AG04449 (cell line): ENCODE measurements around the gene LSG1.
A peak's percentile ranks its signal among the peaks of the same experiment; 100 is the strongest.

Experiments used
- CTCF ChIA-PET: fragments of 350-600 bp; formaldehyde crosslinking; extraction: SDS; loops from one replicate; lab custom pipeline; 2021; ENCODE audit warnings: antibody characterized with exemption; lab: Yijun Ruan, JAX
- POLR2A ChIA-PET: fragments of 400-600, 350-600 bp; formaldehyde crosslinking; extraction: SDS; loops from one replicate; lab custom pipeline; 2020; ENCODE audit warnings: antibody characterized with exemption, inconsistent platforms; lab: Yijun Ruan, JAX
- DNase-seq: peaks from one replicate; pipeline ENCODE4 v3.0.0-alpha.2; 2010; ENCODE audit warnings: low read depth, low spot score
- H3K4me3 ChIP-seq: 2 replicates; pipeline ENCODE4 v1.5.1; 2011; ENCODE audit warnings: low read depth, mild to moderate bottlenecking, control low read depth, low read length
- TF ChIP-seq, protein P1 (sequence below): IDR thresholded peaks from one replicate; pipeline ENCODE4 v1.5.1; 2011; ENCODE audit warnings: mild to moderate bottlenecking, moderate library complexity, low read length, control low read depth, inconsistent platforms; ENCODE audit not compliant: insufficient read depth; ENCODE audit errors: missing control alignments

LSG1 gene

DNA sequence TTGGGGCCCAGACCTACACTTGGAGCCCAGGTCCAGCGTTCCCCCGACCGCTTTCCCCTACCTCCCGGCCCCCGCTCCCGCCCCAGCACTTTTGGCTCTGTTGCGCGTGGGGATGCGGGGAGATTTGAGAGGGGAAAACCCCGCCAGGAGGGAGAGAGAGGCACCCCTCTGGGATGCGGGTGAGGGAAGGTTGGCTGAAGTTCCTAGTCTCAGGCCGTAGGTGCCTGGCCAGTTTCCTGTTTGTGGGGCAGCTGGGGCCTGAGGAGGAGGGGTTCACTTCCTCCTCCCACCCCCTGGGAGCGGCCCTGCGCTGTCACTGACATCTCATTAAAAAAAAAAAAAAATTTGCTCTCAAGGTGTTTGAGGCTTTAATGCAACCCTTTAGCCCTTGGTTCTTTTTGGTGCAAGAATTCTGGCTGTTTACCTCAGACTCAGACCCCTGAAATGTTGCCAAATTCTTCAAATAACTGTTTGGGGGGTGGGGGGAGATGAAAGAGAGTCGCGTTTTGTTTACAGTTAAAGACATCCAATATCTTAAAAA is 16.3 kb upstream of the LSG1 start:
- no peak for DNase-seq
- ChIA-PET CTCF (interaction anchor here (0.6 to 14.2 kb wide), 13 partner anchors 11 to 578 kb away, joined by 3 to 288 read pairs (median 5); partner anchors contain the start of genes LSG1 and XXYLT1), POLR2A (interaction anchor here (1.5 to 3.0 kb wide), 3 partner anchors 517 to 582 kb away, joined by 3 to 29 read pairs (median 26); partner anchors contain the start of gene XXYLT1)
- peak overlapping the region; percentile 70 for H3K4me3 ChIP-seq
- TF ChIP-seq, protein P1, sequence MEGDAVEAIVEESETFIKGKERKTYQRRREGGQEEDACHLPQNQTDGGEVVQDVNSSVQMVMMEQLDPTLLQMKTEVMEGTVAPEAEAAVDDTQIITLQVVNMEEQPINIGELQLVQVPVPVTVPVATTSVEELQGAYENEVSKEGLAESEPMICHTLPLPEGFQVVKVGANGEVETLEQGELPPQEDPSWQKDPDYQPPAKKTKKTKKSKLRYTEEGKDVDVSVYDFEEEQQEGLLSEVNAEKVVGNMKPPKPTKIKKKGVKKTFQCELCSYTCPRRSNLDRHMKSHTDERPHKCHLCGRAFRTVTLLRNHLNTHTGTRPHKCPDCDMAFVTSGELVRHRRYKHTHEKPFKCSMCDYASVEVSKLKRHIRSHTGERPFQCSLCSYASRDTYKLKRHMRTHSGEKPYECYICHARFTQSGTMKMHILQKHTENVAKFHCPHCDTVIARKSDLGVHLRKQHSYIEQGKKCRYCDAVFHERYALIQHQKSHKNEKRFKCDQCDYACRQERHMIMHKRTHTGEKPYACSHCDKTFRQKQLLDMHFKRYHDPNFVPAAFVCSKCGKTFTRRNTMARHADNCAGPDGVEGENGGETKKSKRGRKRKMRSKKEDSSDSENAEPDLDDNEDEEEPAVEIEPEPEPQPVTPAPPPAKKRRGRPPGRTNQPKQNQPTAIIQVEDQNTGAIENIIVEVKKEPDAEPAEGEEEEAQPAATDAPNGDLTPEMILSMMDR, result no peak

DNA sequence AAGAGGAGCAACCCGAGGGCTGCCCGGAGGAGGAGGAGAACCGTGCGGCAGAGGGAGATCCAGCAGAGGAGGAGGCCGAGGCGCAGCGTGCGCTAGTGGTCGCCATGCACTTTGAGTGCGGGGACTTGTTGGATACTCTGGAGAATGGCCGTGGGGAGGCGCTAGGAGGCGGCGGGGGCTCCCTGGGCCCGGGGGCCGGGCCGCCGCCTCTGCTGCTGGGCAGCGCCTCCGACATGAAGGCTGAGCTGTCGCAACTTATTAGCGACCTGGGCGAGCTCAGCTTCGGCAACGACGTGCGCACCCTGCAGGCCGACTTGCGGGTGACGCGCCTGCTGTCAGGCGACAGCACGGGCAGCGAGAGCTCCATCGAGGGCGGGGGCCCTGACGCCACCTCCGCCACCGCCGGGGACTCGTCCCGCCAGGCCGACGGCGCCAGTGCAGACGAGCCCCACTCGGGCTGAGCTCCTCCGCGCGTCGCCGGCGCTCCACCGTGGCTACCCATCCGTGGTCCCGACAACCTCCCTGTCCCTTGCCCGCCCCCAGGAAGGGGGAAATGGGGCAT is 15.7 kb upstream of the LSG1 start:
- no peak for DNase-seq
- CTCF ChIA-PET, result interaction anchor here (0.6 to 14.2 kb wide), 17 partner anchors 10 to 854 kb away, joined by 3 to 288 read pairs (median 4); partner anchors contain the start of genes LSG1 and XXYLT1
- TF ChIP-seq, protein P1, result peak; percentile 50
- POLR2A ChIA-PET, result interaction anchor here (0.6 to 3.0 kb wide), 7 partner anchors 63 to 583 kb away, joined by 3 to 29 read pairs (median 9); partner anchors contain the start of gene XXYLT1
- peak overlapping the region; percentile 70 for H3K4me3 ChIP-seq

DNA sequence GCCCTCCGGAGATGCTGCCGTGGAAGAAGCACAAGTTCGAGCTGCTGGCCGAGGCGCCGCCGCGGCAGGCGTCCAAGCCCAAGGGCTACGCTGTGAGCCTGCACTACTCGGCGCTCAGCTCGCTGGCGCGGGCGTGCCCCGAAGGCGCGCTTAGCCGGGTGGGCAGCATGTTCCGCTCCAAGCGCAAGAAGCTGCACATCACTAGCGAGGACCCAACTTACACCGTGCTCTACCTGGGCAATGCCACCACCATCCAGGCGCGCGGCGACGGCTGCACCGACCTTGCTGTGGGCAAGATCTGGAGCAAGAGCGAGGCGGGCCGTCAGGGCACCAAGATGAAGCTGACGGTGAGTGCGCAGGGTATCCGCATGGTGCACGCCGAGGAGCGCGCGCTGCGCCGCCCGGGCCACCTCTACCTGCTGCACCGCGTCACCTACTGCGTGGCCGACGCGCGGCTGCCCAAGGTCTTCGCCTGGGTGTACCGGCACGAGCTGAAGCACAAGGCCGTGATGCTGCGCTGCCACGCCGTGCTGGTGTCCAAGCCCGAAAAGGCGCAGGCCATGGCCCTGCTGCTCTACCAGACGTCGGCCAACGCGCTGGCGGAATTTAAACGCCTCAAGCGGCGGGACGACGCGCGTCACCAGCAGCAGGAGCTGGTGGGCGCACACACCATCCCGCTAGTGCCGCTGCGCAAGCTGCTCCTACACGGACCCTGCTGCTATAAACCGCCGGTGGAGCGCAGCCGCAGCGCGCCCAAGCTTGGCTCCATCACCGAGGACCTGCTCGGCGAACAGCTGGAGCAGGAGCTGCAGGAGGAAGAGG is 15.0 kb upstream of the LSG1 start:
- CTCF ChIA-PET, result interaction anchor here (0.6 to 14.2 kb wide), 20 partner anchors 10 to 855 kb away, joined by 3 to 288 read pairs (median 4); partner anchors contain the start of genes LSG1 and XXYLT1
- DNase-seq, result no peak
- H3K4me3 ChIP-seq, result peak overlapping the region; percentile 70
- TF ChIP-seq, protein P1, result no peak
- POLR2A ChIA-PET, result interaction anchor here (0.6 to 3.0 kb wide), 22 partner anchors 12 to 835 kb away, joined by 3 to 29 read pairs (median 5); partner anchors contain the start of genes LSG1 and XXYLT1

DNA sequence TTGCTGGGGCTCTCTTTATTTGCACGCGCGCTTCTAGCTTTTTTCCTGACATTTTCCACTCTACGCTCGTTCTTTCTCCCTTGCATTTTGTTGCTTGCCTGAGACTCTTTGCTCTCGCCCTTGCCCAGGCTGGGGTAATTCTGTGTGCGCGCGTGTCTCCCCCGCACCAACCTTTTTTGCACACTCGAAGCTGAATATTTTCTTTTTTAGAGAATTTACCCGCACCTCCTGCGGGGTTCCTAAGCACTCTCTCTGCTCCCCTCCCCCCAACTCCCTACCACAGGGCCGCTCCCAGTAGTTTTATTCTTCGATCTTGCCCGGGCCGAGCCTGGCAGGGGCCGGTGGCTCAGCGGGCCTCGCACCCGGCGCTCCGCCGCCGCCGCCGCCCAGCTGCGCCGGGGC is 14.4 kb upstream of the LSG1 start:
- DNase-seq, result no peak
- CTCF ChIA-PET, result interaction anchor here (0.9 to 14.2 kb wide), 13 partner anchors 13 to 856 kb away, joined by 3 to 288 read pairs (median 4); partner anchors contain the start of genes LSG1 and XXYLT1
- TF ChIP-seq, protein P1, result no peak
- peak overlapping the region; percentile 70 for H3K4me3 ChIP-seq
- POLR2A ChIA-PET, result interaction anchor here (0.6 to 3.0 kb wide), 26 partner anchors 9 to 857 kb away, joined by 3 to 29 read pairs (median 4); partner anchors contain the start of genes LSG1, PPP1R2 and XXYLT1

DNA sequence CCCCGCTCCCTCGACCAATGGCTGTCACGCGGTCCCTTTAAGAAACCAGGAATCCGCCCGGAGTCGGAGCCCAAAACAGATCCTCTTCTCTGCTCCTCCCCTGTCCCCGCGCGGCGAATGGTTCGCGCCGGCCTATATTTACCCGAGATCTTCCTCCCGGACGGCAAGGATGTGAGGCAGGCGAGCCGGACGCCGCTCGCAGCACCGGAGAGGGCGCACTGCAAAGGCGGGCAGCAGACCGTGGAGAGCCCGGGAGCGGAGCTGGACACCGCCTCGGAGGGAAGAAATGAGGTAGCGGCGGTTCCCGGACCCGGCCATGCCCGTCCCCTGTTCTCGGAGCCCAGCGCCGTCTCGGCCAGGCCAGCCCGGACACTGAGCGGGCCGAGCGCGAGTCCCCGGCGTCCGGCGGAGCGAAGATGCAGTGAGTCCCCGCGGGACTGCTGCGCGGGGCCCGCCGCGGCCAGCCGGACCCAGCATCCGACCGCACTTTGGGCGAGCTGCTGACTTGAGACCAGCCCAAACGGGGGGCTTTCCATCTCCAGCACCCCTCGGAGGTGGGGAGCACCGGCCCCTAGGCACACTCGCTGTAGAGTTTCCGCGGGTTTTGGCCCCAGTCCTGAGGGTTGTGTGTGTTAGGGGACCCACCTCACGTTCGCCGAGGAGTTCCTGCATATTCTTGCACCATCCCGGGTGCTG is 13.9 kb upstream of the LSG1 start, which contains the start of gene FAM43A:
TSS of gene FAM43A (plus strand) at position 166 of the 696 bp plus-strand sequence. CDS start 944 bp downstream, outside the sequence.
- ChIA-PET CTCF (interaction anchor here (0.9 to 14.2 kb wide), 9 partner anchors 13 to 837 kb away, joined by 3 to 288 read pairs (median 53); partner anchors contain the start of genes LSG1 and XXYLT1), POLR2A (interaction anchor here (0.6 to 3.0 kb wide), 28 partner anchors 10 to 857 kb away, joined by 3 to 29 read pairs (median 4); partner anchors contain the start of genes LSG1, PPP1R2 and XXYLT1)
- peak within 1 kb of the TSS; percentile 70 for H3K4me3 ChIP-seq
- DNase-seq, result peak; percentile 79
- TF ChIP-seq, protein P1, result peak; percentile 35
